IPS DF 4.7 (cell line): ENCODE measurements around the gene CYBB.

Experiments
- DNase-seq: peaks from one replicate; pipeline ENCODE4 v3.0.0-alpha.2; 2013; ENCODE audit warnings: low spot score; ENCODE audit errors: extremely low read depth

The CYBB gene

DNA sequence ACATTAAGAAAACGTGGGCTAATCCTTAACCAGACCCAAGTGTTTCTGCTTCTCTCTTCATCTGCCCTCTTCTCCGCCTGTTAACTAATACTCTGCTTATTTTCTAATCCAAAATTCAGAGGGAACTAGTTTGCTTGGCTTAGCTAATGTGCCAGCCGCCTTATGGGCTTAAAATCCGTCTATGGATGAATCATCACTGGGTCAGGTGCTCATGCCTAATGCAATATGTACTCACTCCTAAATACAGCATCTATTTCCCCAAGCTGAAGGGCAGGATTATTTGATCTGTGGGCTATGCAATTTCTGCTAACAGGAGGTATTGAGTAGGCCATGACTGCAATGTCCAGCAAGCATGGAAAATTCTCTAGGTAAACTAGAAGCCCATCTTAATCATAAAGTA, 55.1 kb downstream of the CYBB start:
- DNase-seq = no peak

DNA sequence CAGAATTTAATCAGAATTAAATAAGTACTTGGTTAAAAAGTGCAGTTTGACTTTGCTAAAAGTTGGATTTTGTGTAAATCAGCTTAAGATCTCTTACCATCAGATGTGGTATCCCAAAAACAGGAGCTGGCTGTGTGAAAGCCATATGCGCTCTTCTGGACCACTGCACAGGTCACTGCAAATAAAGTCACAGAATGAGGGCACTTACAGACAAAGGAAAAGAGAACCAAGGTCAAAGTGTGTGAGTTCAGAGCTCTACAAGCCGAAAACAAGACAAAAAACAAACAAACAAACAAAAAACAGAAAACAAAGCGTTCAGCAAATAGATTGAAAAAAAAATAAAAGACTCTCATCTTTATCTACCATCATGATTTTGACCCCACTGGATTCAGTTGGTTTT, 61.1 kb downstream of the CYBB start:
- DNase-seq = no peak

DNA sequence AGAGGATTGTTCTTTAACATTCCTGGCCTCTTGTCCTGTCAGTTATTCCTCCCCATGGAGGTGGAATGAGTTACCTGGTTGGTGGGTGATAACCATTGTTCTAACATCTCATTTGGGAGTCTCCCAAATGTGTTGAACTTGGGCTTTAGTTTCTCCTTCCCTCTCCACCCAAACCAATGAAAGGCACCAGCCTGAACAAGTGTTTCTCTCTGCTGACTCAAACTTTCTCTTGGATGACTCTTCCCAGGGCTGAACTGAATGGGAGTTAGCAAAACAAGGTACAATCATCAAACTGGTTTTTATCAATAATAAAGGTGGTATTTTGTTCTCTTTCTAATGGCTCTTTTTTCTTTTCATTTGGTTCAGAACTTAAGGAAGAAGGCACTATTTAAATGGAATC, 64.8 kb downstream of the CYBB start:
- no peak for DNase-seq

DNA sequence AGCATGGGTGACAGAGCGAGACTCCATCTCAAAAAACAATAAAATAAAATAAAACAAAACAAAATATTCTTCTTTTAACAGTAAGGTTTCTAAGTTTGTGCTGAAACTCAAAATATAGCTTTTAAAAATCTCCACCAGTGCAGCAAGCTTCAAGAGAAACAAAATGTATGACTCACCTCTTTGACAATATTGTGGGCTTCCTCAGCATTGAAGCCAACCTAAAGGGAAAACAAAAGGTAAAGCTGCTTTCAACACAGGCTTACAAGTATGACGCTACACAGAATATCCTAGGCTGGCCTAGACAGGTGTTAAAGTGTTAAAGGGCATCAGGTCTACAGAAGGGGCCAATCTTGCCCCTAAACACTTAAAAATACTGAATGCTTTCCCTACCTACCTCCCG, 66.3 kb downstream of the CYBB start:
- no peak for DNase-seq

DNA sequence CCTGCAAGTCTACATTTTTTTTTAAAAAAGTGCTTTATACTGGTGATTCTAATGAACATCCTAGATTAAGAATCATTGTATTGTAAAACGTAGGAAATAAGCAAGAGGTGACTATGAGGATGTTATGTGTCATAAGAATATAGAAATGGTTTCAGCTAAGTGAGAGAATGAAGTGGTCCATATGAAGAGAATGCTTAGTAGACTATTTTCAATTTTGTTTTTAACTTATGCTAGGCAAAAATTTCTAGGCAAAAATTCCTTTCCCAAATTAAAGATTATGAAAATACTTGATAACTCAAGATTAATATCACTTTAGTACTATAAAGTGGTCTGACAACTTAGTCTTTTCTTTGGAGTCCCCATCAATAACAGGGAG, 66.7 kb downstream of the CYBB start:
- DNase-seq = no peak

DNA sequence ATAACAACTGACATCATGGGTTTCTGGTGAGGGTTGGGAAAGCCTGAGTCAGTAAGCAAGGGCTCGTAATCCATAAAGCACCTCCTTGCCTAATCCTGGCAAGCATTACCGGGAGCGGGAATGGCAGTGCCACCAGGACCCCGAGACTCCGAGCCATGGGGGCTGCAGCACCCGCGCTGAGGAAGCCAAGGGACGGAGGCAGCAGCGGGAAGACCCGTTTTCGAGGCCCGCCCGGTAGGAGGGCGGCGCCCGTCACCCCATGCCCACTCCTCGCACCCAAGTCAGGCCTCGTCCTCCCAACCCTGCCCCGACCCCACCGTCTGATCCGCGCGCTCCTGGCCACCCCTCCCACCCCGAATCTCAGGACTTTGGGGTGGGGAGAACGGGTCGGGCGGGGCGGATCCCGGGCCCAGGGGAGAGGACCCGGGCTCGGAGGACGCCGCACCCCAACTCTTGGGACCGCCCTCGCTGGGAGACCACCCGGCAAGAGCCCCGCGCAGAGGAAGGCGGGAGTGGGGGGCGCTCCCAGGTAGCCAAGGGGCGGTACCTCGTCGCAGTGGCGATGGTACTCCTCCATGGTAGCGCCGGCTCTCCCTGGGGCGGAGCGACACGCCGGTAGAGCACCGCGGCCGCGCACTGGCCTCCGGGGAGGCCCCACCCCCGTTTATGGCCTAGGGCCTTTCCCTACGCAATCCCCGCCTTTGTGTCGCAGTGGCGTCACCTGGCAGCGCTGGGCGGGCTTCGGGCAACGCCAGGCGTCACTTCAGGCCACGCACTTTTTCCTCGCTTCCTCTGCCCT, 67.3 kb downstream of the CYBB start, which contains the start of gene DYNLT3:
Gene DYNLT3 (minus strand): TSS at position 638 of the 799 bp plus-strand sequence. CDS start 61 bp downstream, at position 577.
- DNase-seq = no peak

DNA sequence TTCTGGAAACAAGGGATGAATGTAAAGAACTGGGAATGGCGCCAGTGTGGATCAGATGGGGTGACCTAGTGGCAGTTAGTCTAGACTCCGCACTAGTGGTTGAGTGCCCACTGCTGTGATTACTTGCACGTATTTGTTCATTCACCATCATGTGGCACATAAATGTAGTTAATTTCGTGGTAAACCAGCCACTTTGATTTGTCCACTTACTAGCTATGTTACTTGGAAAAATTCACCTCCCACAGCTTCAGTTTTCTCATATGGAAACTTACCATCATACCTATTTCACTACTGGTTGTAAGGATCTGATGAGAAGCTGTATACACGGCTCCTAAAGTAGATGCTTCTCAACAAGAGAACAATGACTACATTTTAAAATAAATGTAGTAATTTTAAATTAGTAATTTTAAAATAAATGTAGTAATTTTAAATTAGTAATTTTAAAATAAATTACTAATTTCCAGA, 67.9 kb downstream of the CYBB start:
- DNase-seq = no peak

DNA sequence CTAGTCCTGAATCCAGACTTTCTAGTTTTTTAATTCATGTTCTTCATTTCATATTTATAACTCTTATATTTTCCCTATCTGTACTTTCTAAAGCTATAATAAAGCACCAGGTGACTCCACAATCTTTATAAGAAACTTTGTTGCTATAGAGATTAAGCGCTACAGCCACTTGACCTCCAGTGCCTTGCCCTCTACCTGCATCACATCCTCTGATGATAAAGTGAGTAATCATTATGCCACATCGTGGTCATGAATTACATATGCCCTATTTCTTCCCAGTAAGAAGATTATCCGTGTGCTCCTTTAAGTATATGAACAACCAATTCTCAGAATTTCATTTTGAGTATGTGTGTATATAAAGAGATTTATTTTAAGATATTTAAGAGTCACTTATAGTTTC, 74.3 kb downstream of the CYBB start:
- no peak for DNase-seq

DNA sequence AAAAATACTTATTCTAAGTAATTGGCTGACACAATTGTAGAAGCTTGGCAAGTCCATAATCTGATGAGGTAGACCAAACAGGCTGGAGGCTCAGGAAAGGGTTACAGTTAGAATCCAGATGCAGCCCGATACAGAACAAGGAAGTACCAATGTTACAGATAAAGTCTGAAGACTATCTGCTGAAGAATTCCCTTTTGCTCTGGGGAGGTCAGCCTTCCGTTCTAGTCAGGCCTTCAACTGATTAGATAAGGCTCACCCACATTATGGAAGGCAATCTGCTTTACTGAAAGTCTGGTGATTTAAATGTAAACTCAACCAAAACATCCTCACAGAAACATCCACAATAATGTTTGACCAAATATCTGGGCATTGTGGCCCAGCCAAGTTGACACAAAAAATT, 74.9 kb downstream of the CYBB start:
- no peak for DNase-seq

DNA sequence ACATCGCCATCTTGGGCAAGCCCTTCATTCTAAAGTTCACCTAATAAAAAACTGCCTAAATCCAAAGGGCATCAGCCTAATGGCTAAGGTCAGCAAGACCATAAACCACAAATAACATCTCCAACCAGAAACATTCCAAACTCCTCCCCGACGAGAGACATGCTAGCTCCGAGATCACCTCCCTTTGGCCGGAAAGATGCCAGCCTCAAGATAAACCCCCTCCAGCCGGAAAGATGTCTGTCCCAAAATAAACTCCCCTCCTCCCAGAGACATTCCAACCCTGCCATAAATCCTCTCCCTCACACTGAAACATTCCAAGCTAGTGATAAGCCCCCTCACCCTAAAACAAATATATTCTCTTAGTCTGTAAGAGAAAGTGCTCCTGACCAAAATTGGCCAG, 80.9 kb downstream of the CYBB start:
- no peak for DNase-seq

DNA sequence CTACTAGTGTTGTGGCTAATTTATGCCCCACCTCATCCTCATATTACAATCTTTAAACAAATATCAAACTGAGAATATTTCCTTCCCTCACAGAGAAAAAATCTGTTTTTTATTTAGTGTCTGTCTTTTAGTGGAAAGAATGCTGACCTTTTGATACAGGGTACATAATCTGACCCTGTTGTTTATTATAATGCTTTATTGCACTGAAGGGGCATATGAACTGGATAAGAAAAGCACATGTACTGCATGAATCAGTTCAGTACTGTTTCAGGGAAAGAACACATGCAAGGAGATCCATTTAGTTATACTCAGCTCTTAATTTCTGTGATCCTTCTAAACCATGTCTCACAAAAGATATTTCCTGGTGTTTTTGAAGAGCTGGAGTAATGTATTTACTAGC, 83.0 kb downstream of the CYBB start:
- DNase-seq = no peak
